H9 (cell line): ENCODE measurements around the gene MAMDC4. TPM values are rescaled to one million over a fixed set of nuclear protein-coding genes. Genes with fewer than 3 reads are reported as not detected.
A peak's percentile ranks its signal among the peaks of the same experiment; 100 is the strongest.

Source experiments
- DNase-seq: peaks from one replicate; pipeline ENCODE4 v3.0.0-alpha.2; 2017
- H2AFZ ChIP-seq: one replicate; pipeline ENCODE4 v1.6.1; 2013; ENCODE audit warnings: mild to moderate bottlenecking, low read length, control low read depth, moderate library complexity
- H2AK5ac ChIP-seq: 2 replicates; pipeline ENCODE4 v1.6.1; 2013; ENCODE audit warnings: low read length, control low read depth, mixed read lengths; ENCODE audit not compliant: insufficient read length
- H2BK120ac ChIP-seq: one replicate; pipeline ENCODE4 v1.6.1; 2013; ENCODE audit warnings: low read depth, mild to moderate bottlenecking, low read length, control low read depth, inconsistent platforms; ENCODE audit not compliant: poor library complexity, severe bottlenecking
- H2BK12ac ChIP-seq: 2 replicates; pipeline ENCODE4 v1.6.1; 2013; ENCODE audit warnings: low read length, control low read depth, mixed read lengths, low read depth; ENCODE audit not compliant: insufficient read length
- H2BK15ac ChIP-seq: 2 replicates; pipeline ENCODE4 v1.6.1; 2013; ENCODE audit warnings: low read depth, low read length, control low read depth
- H2BK20ac ChIP-seq: one replicate; pipeline ENCODE4 v1.6.1; 2013; ENCODE audit warnings: low read depth, mild to moderate bottlenecking, low read length, control low read depth, inconsistent platforms; ENCODE audit not compliant: poor library complexity, severe bottlenecking
- H2BK5ac ChIP-seq: 2 replicates; pipeline ENCODE4 v1.6.1; 2013; ENCODE audit warnings: low read length, control low read depth, mixed read lengths; ENCODE audit not compliant: insufficient read length
- H3K14ac ChIP-seq: 2 replicates; pipeline ENCODE4 v1.6.1; 2013; ENCODE audit warnings: low read length, control low read depth; ENCODE audit not compliant: insufficient read depth
- H3K18ac ChIP-seq: 2 replicates; pipeline ENCODE4 v1.6.1; 2013; ENCODE audit warnings: low read depth, mild to moderate bottlenecking, mixed read lengths, low read length, control low read depth; ENCODE audit not compliant: insufficient read length
- H3K23ac ChIP-seq: 2 replicates; pipeline ENCODE4 v1.6.1; 2013; ENCODE audit warnings: low read length, control low read depth, mixed read lengths, low read depth; ENCODE audit not compliant: insufficient read length
- H3K23me2 ChIP-seq: 2 replicates; pipeline ENCODE4 v1.6.1; 2013; ENCODE audit warnings: low read depth, mild to moderate bottlenecking, mixed read lengths, low read length, control low read depth; ENCODE audit not compliant: insufficient read length, poor library complexity, severe bottlenecking
- H3K27ac ChIP-seq: 2 replicates; pipeline ENCODE4 v1.5.1; 2013; ENCODE audit warnings: low read length, control low read depth, mixed read lengths, low read depth; ENCODE audit not compliant: insufficient read length
- H3K27me3 ChIP-seq: 2 replicates; pipeline ENCODE4 v1.6.1; 2013; ENCODE audit warnings: low read length, control low read depth, inconsistent platforms; ENCODE audit not compliant: insufficient read depth
- H3K4ac ChIP-seq: 2 replicates; pipeline ENCODE4 v1.6.1; 2013; ENCODE audit warnings: low read depth, mild to moderate bottlenecking, control low read depth, inconsistent platforms, low read length, moderate library complexity
- H3K4me1 ChIP-seq: 2 replicates; pipeline ENCODE4 v1.6.1; 2013; ENCODE audit warnings: low read length, control low read depth, inconsistent platforms; ENCODE audit not compliant: insufficient read depth
- H3K4me2 ChIP-seq: 2 replicates; pipeline ENCODE4 v1.6.1; 2013; ENCODE audit warnings: low read length, control low read depth, mixed read lengths; ENCODE audit not compliant: insufficient read length, insufficient read depth
- H3K56ac ChIP-seq: 2 replicates; pipeline ENCODE4 v1.6.1; 2013; ENCODE audit warnings: low read depth, mild to moderate bottlenecking, mixed read lengths, low read length, control low read depth; ENCODE audit not compliant: insufficient read length
- H3K79me1 ChIP-seq: 2 replicates; pipeline ENCODE4 v1.6.1; 2013; ENCODE audit warnings: low read depth, mild to moderate bottlenecking, moderate library complexity, low read length, control low read depth, inconsistent platforms; ENCODE audit not compliant: insufficient read depth, poor library complexity, severe bottlenecking
- H3K79me2 ChIP-seq: 2 replicates; pipeline ENCODE4 v1.6.1; 2013; ENCODE audit warnings: low read length, control low read depth, inconsistent platforms; ENCODE audit not compliant: insufficient read depth
- H3K9ac ChIP-seq: 2 replicates; pipeline ENCODE4 v1.6.1; 2013; ENCODE audit warnings: low read length, control low read depth, mixed read lengths; ENCODE audit not compliant: insufficient read length; ENCODE audit errors: extremely low read depth
- H3K9me3 ChIP-seq: one replicate; pipeline ENCODE4 v1.6.1; 2013; ENCODE audit warnings: low read depth, low read length, inconsistent platforms; ENCODE audit not compliant: control insufficient read depth
- H3T11ph ChIP-seq: one replicate; pipeline ENCODE4 v1.6.1; 2013; ENCODE audit warnings: mild to moderate bottlenecking, low read length, control low read depth, inconsistent platforms
- H4K20me1 ChIP-seq: one replicate; pipeline ENCODE4 v1.6.1; 2013; ENCODE audit not compliant: control insufficient read depth, insufficient read length, insufficient read depth
- H4K5ac ChIP-seq: 2 replicates; pipeline ENCODE4 v1.6.1; 2013; ENCODE audit warnings: low read depth, mild to moderate bottlenecking, mixed read lengths, low read length, control low read depth; ENCODE audit not compliant: insufficient read length
- H4K8ac ChIP-seq: replicated peaks from 2 replicates; pipeline ENCODE4 v1.6.1; 2013; ENCODE audit warnings: low read length, control low read depth, mixed read lengths, low read depth; ENCODE audit not compliant: insufficient read length
- H4K91ac ChIP-seq: 2 replicates; pipeline ENCODE4 v1.6.1; 2013; ENCODE audit warnings: low read depth, mild to moderate bottlenecking, moderate library complexity, mixed read lengths, low read length, control low read depth; ENCODE audit not compliant: insufficient read length
- H3K27ac Mint-ChIP-seq, 3 experiments: 2 replicates in 2 of 3; 3 replicates in 1 of 3; pipeline ENCODE4 v1.8.0; 2020 to 2021; ENCODE audit warnings: mixed read lengths in 3 of 3, mild to moderate bottlenecking in 1 of 3, moderate library complexity in 1 of 3
- H3K27me3 Mint-ChIP-seq: 2 replicates; pipeline ENCODE4 v1.8.0; 2021; ENCODE audit warnings: low read depth, mild to moderate bottlenecking, moderate library complexity, mixed read lengths
- H3K36me3 Mint-ChIP-seq, 3 experiments: 2 replicates in 2 of 3; 3 replicates in 1 of 3; pipeline ENCODE4 v1.8.0; 2020 to 2021; ENCODE audit warnings: low read depth in 3 of 3, mixed read lengths in 3 of 3; ENCODE audit not compliant: insufficient read depth in 1 of 3
- H3K4me1 Mint-ChIP-seq, 2 experiments: 2 replicates each; pipeline ENCODE4 v1.8.0; 2020; ENCODE audit warnings: mixed read lengths in 2 of 2
- H3K4me3 Mint-ChIP-seq, 2 experiments: 2 replicates in 1 of 2; 3 replicates in 1 of 2; pipeline ENCODE4 v1.8.0; 2020 to 2021; ENCODE audit warnings: mild to moderate bottlenecking in 2 of 2, mixed read lengths in 2 of 2, moderate library complexity in 1 of 2
- H3K9me3 Mint-ChIP-seq, 2 experiments: 2 replicates in 1 of 2; 3 replicates in 1 of 2; pipeline ENCODE4 v1.8.0; 2020; ENCODE audit warnings: mild to moderate bottlenecking in 2 of 2, mixed read lengths in 2 of 2, moderate library complexity in 1 of 2
- WGBS: extraction: QIAGEN DNeasy Blood & Tissue Kit; methylation state at CpG from one replicate; pipeline ENCODE4 v1.1.7; 2013; ENCODE audit warnings: missing lambda C conversion rate, low lambda C conversion rate, mixed read lengths; ENCODE audit not compliant: insufficient read length; ENCODE audit errors: extremely low coverage; 5-methylcytosine and 5-hydroxymethylcytosine counted together
- total RNA-seq: library from RNA; stranded (reverse); gene quantifications from 2 replicates; pipeline ENCODE4 v1.2.1, GENCODE V29; 2021
- TF ChIP-seq, protein P1 (sequence below): fragments of 200-600 bp; sonication (generic); conservative IDR thresholded peaks from 3 replicates; pipeline ENCODE4 v1.8.0; 2021; ENCODE audit warnings: antibody characterized with exemption, mild to moderate bottlenecking

The MAMDC4 gene
- total RNA-seq, 1 experiment from 2014 or later: 9.2 TPM

DNA sequence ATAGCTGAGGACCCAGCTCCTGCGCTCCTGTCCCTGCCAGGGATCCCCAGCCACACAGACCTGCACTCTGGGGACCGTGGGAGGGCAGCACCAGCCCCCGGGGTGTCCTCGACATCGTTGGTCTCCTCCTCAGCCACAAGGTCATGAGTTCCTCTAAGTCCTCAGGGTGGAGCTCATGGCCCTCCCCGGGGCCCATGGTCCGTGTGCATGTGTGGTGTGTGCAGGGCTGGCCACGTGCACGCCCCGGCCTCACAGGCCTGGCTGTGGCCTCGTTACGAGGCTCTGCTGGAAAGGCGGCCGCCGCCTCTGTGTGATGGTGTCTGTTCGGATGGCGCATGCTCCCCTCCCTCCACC lies 26.0 kb upstream of the MAMDC4 start:
- TF ChIP-seq, protein P1, sequence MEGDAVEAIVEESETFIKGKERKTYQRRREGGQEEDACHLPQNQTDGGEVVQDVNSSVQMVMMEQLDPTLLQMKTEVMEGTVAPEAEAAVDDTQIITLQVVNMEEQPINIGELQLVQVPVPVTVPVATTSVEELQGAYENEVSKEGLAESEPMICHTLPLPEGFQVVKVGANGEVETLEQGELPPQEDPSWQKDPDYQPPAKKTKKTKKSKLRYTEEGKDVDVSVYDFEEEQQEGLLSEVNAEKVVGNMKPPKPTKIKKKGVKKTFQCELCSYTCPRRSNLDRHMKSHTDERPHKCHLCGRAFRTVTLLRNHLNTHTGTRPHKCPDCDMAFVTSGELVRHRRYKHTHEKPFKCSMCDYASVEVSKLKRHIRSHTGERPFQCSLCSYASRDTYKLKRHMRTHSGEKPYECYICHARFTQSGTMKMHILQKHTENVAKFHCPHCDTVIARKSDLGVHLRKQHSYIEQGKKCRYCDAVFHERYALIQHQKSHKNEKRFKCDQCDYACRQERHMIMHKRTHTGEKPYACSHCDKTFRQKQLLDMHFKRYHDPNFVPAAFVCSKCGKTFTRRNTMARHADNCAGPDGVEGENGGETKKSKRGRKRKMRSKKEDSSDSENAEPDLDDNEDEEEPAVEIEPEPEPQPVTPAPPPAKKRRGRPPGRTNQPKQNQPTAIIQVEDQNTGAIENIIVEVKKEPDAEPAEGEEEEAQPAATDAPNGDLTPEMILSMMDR: no peak
- Mint-ChIP-seq H3K36me3 (peaks cover 10 to 45% (median 44%) of the 10 kb centered on the region in 3 experiments; a peak in 6 of 7 replicates), H3K27me3 (no peaks in the 10 kb centered on the region), H3K4me1 (peaks cover 2 to 14% of the 10 kb centered on the region in 2 experiments; a peak in 3 of 4 replicates), H3K4me3 (no peak overlapping the region), H3K27ac (0 out of 7 replicates have a peak overlapping the region, but pooled peaks of 1 of the 3 experiments have one; percentile 47), H3K9me3 (no peaks in the 10 kb centered on the region)
- H3K9me3 ChIP-seq: no peaks in the 10 kb centered on the region
- H3K27me3 ChIP-seq: no peaks in the 10 kb centered on the region
- no peak overlapping the region for H2AFZ ChIP-seq
- peaks cover 4% of the 10 kb centered on the region for H3K79me1 ChIP-seq
- H2BK12ac ChIP-seq: no peak overlapping the region
- H2AK5ac ChIP-seq: no peak overlapping the region
- H3K9ac ChIP-seq: no peak overlapping the region
- H3K18ac ChIP-seq: no peak overlapping the region
- H3K14ac ChIP-seq: no peak overlapping the region
- peaks cover 4% of the 10 kb centered on the region; the same call in 1 of the 2 replicates for H3K79me2 ChIP-seq
- no peak overlapping the region for H2BK5ac ChIP-seq
- H3K56ac ChIP-seq: no peak overlapping the region
- no peak overlapping the region for H3K27ac ChIP-seq
- H4K20me1 ChIP-seq: no peaks in the 10 kb centered on the region
- no peaks in the 10 kb centered on the region for H3K4me1 ChIP-seq
- no peak overlapping the region for H4K5ac ChIP-seq
- no peak overlapping the region for H3K4me2 ChIP-seq
- H3K23me2 ChIP-seq: peaks cover 5% of the 10 kb centered on the region
- no peak overlapping the region for H2BK20ac ChIP-seq
- no CpG with 5 or more reads among the region's 17 CpGs for WGBS
- DNase-seq: no peak
- no peak overlapping the region for H3T11ph ChIP-seq
- H2BK15ac ChIP-seq: no peak overlapping the region
- H4K8ac ChIP-seq: no peak overlapping the region
- no peak overlapping the region for H2BK120ac ChIP-seq
- no peak overlapping the region for H3K4ac ChIP-seq
- no peak overlapping the region for H4K91ac ChIP-seq
- H3K23ac ChIP-seq: no peak overlapping the region
